Measurements from ENCODE around the gene MAN2A2.

GRCh38 chr15:90892023-90892422 lies 11.1 kb upstream of the MAN2A2 start:
- no peak for TF ChIP-seq EZH2 (IDR thresholded peaks at IDR 0.05; ENCODE audit: insufficient read depth, poor library complexity, severe bottlenecking)
- TF ChIP-seq EZH2phosphoT487 (IDR thresholded peaks at IDR 0.05; ENCODE audit: insufficient read depth, low read depth), result no peak

Data from GM23248 (cell line).